B cell (primary cell): ENCODE measurements around the gene RTL1.

ENCODE experiments used
- EZH2 ChIP-seq: IDR thresholded peaks from 2 replicates; pipeline ENCODE4 v1.6.1; 2012; ENCODE audit warnings: borderline replicate concordance, low read depth, mild to moderate bottlenecking, moderate library complexity, low read length; ENCODE audit not compliant: insufficient read depth, poor library complexity, severe bottlenecking
- TF ChIP-seq, protein P1 (sequence below): fragments of 200-600 bp; IDR thresholded peaks from one replicate; pipeline ENCODE4 v1.8.0; 2022; ENCODE audit warnings: antibody characterized with exemption, mild to moderate bottlenecking

DNA sequence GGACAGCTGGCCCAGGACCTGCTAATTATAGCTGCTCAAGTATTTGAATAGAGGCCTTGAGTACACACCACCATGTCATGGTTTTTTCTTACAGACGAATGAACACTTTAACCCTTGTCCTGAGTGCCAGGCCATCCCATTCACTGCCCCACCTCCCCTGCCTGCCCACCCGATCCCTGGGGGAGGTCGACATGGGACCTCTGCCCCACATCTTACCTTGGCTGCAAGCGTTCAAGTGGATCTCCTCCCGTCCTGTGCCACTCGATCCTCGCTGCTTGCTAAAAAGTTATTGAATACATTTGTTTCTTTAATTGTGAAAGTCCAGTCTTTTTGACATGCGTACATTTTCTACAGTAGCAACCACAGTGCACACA, 10.3 kb downstream of the RTL1 start:
- TF ChIP-seq EZH2 = no peak
- TF ChIP-seq, protein P1, sequence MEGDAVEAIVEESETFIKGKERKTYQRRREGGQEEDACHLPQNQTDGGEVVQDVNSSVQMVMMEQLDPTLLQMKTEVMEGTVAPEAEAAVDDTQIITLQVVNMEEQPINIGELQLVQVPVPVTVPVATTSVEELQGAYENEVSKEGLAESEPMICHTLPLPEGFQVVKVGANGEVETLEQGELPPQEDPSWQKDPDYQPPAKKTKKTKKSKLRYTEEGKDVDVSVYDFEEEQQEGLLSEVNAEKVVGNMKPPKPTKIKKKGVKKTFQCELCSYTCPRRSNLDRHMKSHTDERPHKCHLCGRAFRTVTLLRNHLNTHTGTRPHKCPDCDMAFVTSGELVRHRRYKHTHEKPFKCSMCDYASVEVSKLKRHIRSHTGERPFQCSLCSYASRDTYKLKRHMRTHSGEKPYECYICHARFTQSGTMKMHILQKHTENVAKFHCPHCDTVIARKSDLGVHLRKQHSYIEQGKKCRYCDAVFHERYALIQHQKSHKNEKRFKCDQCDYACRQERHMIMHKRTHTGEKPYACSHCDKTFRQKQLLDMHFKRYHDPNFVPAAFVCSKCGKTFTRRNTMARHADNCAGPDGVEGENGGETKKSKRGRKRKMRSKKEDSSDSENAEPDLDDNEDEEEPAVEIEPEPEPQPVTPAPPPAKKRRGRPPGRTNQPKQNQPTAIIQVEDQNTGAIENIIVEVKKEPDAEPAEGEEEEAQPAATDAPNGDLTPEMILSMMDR = no peak
